Peyer's patch (tissue), 4 donors: Measurements from ENCODE around the gene MMP28. TPM values are rescaled to one million over a fixed set of nuclear protein-coding genes. Genes with fewer than 3 reads are reported as not detected.

Experiments used
- DNase-seq, 3 donors: peaks; one replicate each; pipeline ENCODE4 v3.0.0-alpha.2; 2017 to 2019
- H3K27ac ChIP-seq, 4 donors: fragments of 200-600 bp; sonication (generic); one replicate each; pipeline ENCODE4 v1.5.1; 2016 to 2019
- H3K27me3 ChIP-seq, 2 donors: fragments of 200-600 bp; sonication (generic); one replicate each; pipeline ENCODE4 v1.5.1; 2019
- H3K36me3 ChIP-seq, 3 donors: fragments of 200-600 bp; sonication (generic); one replicate each; pipeline ENCODE4 v1.5.1; 2016 to 2019
- H3K4me1 ChIP-seq, 4 donors: fragments of 200-600 bp; sonication (generic); one replicate each; pipeline ENCODE4 v1.5.1; 2016 to 2019
- H3K4me3 ChIP-seq, 4 donors: fragments of 200-600 bp; sonication (generic); 1 replicate in 3 of 4; 2 replicates in 1 of 4; pipeline ENCODE4 v1.5.1; 2016 to 2019; ENCODE audit warnings: mild to moderate bottlenecking in 1 of 4
- H3K9me3 ChIP-seq, 4 donors: fragments of 200-600 bp; sonication (generic); one replicate each; pipeline ENCODE4 v1.5.1; 2016 to 2019; ENCODE audit warnings: mild to moderate bottlenecking in 1 of 4
- POLR2A ChIP-seq, 2 donors: fragments of 450-650 bp; IDR thresholded peaks; one replicate each; pipeline ENCODE4 v1.5.1; 2017; ENCODE audit warnings: antibody characterized with exemption in 2 of 2, mild to moderate bottlenecking in 2 of 2, moderate library complexity in 2 of 2
- total RNA-seq, 4 donors: library from RNA; depleted of rRNA; stranded (reverse); fragments of >200 nt; gene quantifications; one replicate each; pipeline ENCODE4 v1.1.0, GENCODE V29; 2016
- TF ChIP-seq, protein P1 (sequence below), 6 experiments: fragments of 450-650 bp in 4 of 6; fragments of 200-600 bp in 2 of 6; sonication (generic) in 1 of 6; IDR thresholded peaks; one replicate each; pipeline ENCODE4 v1.5.1; 2017 to 2019; ENCODE audit warnings: antibody characterized with exemption in 6 of 6, mild to moderate bottlenecking in 3 of 6, moderate library complexity in 1 of 6

Gene MMP28
- total RNA-seq, 4 donors from 2014 or later = 3.3 to 85.3 (median 56.7) TPM

- Histone ChIP-seq H3K4me3 (no peak overlapping the region), H3K4me1 (no peaks in the 10 kb centered on the region), H3K27ac (no peak overlapping the region), H3K27me3 (no peaks in the 10 kb centered on the region), H3K36me3 (peaks cover 0 to 97% (median 2%) of the 10 kb centered on the region in 3 donors), H3K9me3 (no peaks in the 10 kb centered on the region)
- TF ChIP-seq POLR2A (IDR thresholded peaks at IDR 0.05) = no peak
- TF ChIP-seq, protein P1, sequence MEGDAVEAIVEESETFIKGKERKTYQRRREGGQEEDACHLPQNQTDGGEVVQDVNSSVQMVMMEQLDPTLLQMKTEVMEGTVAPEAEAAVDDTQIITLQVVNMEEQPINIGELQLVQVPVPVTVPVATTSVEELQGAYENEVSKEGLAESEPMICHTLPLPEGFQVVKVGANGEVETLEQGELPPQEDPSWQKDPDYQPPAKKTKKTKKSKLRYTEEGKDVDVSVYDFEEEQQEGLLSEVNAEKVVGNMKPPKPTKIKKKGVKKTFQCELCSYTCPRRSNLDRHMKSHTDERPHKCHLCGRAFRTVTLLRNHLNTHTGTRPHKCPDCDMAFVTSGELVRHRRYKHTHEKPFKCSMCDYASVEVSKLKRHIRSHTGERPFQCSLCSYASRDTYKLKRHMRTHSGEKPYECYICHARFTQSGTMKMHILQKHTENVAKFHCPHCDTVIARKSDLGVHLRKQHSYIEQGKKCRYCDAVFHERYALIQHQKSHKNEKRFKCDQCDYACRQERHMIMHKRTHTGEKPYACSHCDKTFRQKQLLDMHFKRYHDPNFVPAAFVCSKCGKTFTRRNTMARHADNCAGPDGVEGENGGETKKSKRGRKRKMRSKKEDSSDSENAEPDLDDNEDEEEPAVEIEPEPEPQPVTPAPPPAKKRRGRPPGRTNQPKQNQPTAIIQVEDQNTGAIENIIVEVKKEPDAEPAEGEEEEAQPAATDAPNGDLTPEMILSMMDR (IDR thresholded peaks at IDR 0.05) = no peak
- no peak for DNase-seq
These were observed 45.7 kb upstream of the MMP28 start for GRCh38 chr17:35841101-35841500.

DNA sequence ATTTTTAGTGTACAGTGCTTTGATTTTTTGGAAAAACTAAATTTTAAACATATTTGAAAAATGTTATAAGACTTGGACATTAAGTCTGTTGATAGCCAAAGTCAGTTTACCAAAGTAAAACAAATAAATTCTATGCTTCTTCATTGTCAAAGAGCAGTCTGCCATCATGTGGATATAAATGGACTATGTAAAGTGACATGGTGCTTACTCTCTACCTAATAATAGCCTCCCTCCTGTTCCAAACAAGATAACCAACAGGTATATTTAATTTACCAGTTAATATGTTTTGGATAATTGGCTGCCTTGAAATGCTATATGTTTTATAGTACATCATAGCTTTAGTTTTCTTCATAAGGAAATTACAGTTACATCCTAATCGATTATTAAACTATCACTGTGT is 29.8 kb upstream of the MMP28 start:
- Histone ChIP-seq H3K27me3 (no peaks in the 10 kb centered on the region), H3K4me1 (no peaks in the 10 kb centered on the region), H3K4me3 (no peak overlapping the region), H3K27ac (no peak overlapping the region), H3K9me3 (no peaks in the 10 kb centered on the region), H3K36me3 (peaks cover 0 to 100% (median 5%) of the 10 kb centered on the region in 3 donors)
- DNase-seq = no peak
- no peak for TF ChIP-seq POLR2A (IDR thresholded peaks at IDR 0.05)
- TF ChIP-seq, protein P1 (IDR thresholded peaks at IDR 0.05) = no peak

- Histone ChIP-seq H3K9me3 (no peaks in the 10 kb centered on the region), H3K36me3 (peaks cover 0 to 86% (median 5%) of the 10 kb centered on the region in 3 donors), H3K4me1 (peaks cover 0 to 15% (median 0%) of the 10 kb centered on the region in 4 donors), H3K27ac (no peak overlapping the region), H3K27me3 (no peaks in the 10 kb centered on the region), H3K4me3 (no peak overlapping the region)
- no peak for DNase-seq
- TF ChIP-seq, protein P1 (IDR thresholded peaks at IDR 0.05) = no peak
- TF ChIP-seq POLR2A (IDR thresholded peaks at IDR 0.05) = no peak
These were observed 25.9 kb upstream of the MMP28 start for GRCh38 chr17:35821308-35821707.

DNA sequence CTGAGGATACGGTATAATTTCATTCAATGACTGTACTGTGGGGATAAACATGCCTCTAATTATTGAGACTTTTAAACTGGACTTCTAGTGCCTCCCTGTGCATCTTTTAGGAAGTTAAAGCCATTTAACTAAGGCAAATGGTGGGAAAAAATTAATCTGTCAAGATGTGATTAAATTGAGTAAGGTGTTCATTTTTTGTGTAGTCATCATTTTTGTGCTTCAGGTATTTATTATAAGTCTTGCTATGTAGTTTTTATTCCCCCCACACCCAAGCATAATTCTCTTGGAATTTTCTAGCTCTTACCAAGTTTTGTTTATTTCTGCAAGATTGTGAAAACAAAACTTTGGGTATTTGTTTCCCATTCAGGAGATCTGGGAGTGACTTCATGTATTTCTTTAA is 24.0 kb upstream of the MMP28 start:
- H3K27ac ChIP-seq = no peak overlapping the region
- H3K4me3 ChIP-seq = no peak overlapping the region
- no peak for DNase-seq
- no peak for TF ChIP-seq POLR2A (IDR thresholded peaks at IDR 0.05)
- TF ChIP-seq, protein P1 (IDR thresholded peaks at IDR 0.05) = no peak
- H3K9me3 ChIP-seq = no peaks in the 10 kb centered on the region
- no peaks in the 10 kb centered on the region for H3K27me3 ChIP-seq
- H3K36me3 ChIP-seq = peaks cover 0 to 68% (median 5%) of the 10 kb centered on the region in 3 donors
- H3K4me1 ChIP-seq = peaks cover 0 to 15% (median 0%) of the 10 kb centered on the region in 4 donors

DNA sequence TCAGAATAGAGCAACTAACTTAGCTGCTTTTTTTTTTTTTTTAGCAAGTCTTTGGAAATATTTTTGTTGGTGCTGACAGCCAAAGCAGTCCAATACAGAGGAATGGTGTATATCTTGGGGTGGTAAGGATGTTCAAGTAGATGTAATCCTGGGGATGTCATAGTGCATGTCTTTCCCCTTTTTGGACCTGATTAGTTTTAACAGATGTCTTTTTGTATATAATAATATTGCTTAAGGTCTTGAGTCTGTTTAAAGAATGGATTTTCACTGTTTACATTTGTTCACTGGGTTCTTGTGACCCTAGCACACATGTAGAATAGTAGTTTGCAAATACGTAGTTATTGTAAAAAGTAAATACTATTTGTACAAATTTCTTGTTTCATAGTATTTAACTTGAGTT is 21.8 kb upstream of the MMP28 start:
- Histone ChIP-seq H3K9me3 (no peaks in the 10 kb centered on the region), H3K36me3 (peaks cover 0 to 45% (median 5%) of the 10 kb centered on the region in 3 donors), H3K27ac (no peak overlapping the region), H3K4me3 (no peak overlapping the region), H3K4me1 (peaks cover 0 to 15% (median 0%) of the 10 kb centered on the region in 4 donors), H3K27me3 (no peaks in the 10 kb centered on the region)
- DNase-seq = no peak
- TF ChIP-seq, protein P1 (IDR thresholded peaks at IDR 0.05) = no peak
- no peak for TF ChIP-seq POLR2A (IDR thresholded peaks at IDR 0.05)

GRCh38 chr17:35816723-35817122 is 21.3 kb upstream of the MMP28 start:
- peaks cover 0 to 18% (median 0%) of the 10 kb centered on the region in 4 donors for H3K4me1 ChIP-seq

More at GRCh38 chr17:35816723-35817122, 21.3 kb upstream of the MMP28 start:
- H3K27me3 ChIP-seq = no peaks in the 10 kb centered on the region
- H3K27ac ChIP-seq = no peak overlapping the region
- no peaks in the 10 kb centered on the region for H3K9me3 ChIP-seq
- no peak for DNase-seq
- peaks cover 0 to 40% (median 5%) of the 10 kb centered on the region in 3 donors for H3K36me3 ChIP-seq
- no peak for TF ChIP-seq POLR2A (IDR thresholded peaks at IDR 0.05)
- TF ChIP-seq, protein P1 (IDR thresholded peaks at IDR 0.05) = no peak
- no peak overlapping the region for H3K4me3 ChIP-seq
